Daoy (cell line): ENCODE data around the gene FGFR1OP2. TPM values are rescaled to one million over a fixed set of nuclear protein-coding genes. Genes with fewer than 3 reads are reported as not detected.
"Not testable (repeated sequence)": the region's sequence is repeated elsewhere in the genome, so short reads cannot be mapped to it uniquely, and the experiment has no call there.

Source experiments
- DNase-seq: peaks from one replicate; pipeline ENCODE4 v3.0.0-alpha.2; 2015; ENCODE audit warnings: low read depth
- total RNA-seq: library from RNA; depleted of rRNA; stranded (reverse); fragments of >200 nt; shearing (Covaris generic); gene quantifications from 2 replicates; pipeline ENCODE4 v1.2.3, GENCODE V29; 2014

The FGFR1OP2 gene
- total RNA-seq, 1 experiment from 2014 or later, result 99.2 TPM

GRCh38 chr12:26941215-26941594, 2.9 kb downstream of the FGFR1OP2 start:
- no peak for DNase-seq

- no peak for DNase-seq
Observed at GRCh38 chr12:26948309-26948708, 10.0 kb downstream of the FGFR1OP2 start.

GRCh38 chr12:26953447-26953846, 15.2 kb downstream of the FGFR1OP2 start:
- no peak for DNase-seq

GRCh38 chr12:26954027-26954426, 15.8 kb downstream of the FGFR1OP2 start:
- DNase-seq, result no peak

- not testable (repeated sequence) for DNase-seq
Observed at GRCh38 chr12:26961391-26961790, 23.1 kb downstream of the FGFR1OP2 start.

GRCh38 chr12:26961803-26962202, 23.5 kb downstream of the FGFR1OP2 start:
- DNase-seq, result no peak

GRCh38 chr12:26963413-26963812, 25.1 kb downstream of the FGFR1OP2 start:
- DNase-seq, result no peak

- DNase-seq, result no peak
Observed at GRCh38 chr12:26966842-26967241, 28.6 kb downstream of the FGFR1OP2 start.

- no peak for DNase-seq
Observed at GRCh38 chr12:26970136-26970535, 31.9 kb downstream of the FGFR1OP2 start.

- no peak for DNase-seq
Observed at GRCh38 chr12:26971963-26972362, 33.7 kb downstream of the FGFR1OP2 start.

- DNase-seq, result no peak
Observed at GRCh38 chr12:26976687-26977086, 38.4 kb downstream of the FGFR1OP2 start.

- DNase-seq, result no peak
Observed at GRCh38 chr12:26978801-26979200, 40.5 kb downstream of the FGFR1OP2 start.

- no peak for DNase-seq
Observed at GRCh38 chr12:26979733-26980132, 41.5 kb downstream of the FGFR1OP2 start.

- no peak for DNase-seq
Observed at GRCh38 chr12:26982866-26983265, 44.6 kb downstream of the FGFR1OP2 start.

GRCh38 chr12:26987634-26988424, 49.6 kb downstream of the FGFR1OP2 start:
- peak; percentile 11 for DNase-seq

- no peak for DNase-seq
Observed at GRCh38 chr12:26988703-26989102, 50.4 kb downstream of the FGFR1OP2 start.

GRCh38 chr12:26989873-26990272, 51.6 kb downstream of the FGFR1OP2 start:
- no peak for DNase-seq

- no peak for DNase-seq
Observed at GRCh38 chr12:26991826-26992225, 53.6 kb downstream of the FGFR1OP2 start.

- DNase-seq, result no peak
Observed at GRCh38 chr12:26994109-26994508, 55.8 kb downstream of the FGFR1OP2 start.

- no peak for DNase-seq
Observed at GRCh38 chr12:26995706-26996105, 57.4 kb downstream of the FGFR1OP2 start.

- DNase-seq, result no peak
Observed at GRCh38 chr12:26997003-26997402, 58.7 kb downstream of the FGFR1OP2 start.

GRCh38 chr12:27000961-27001360, 62.7 kb downstream of the FGFR1OP2 start:
- DNase-seq, result no peak

GRCh38 chr12:27001663-27002062, 63.4 kb downstream of the FGFR1OP2 start:
- no peak for DNase-seq

- DNase-seq, result no peak
Observed at GRCh38 chr12:27002141-27002540, 63.9 kb downstream of the FGFR1OP2 start.
